ENCODE measurements around the gene UBE2O. TPM values are rescaled to one million over a fixed set of nuclear protein-coding genes. Genes with fewer than 3 reads are reported as not detected.

UBE2O gene
- total RNA-seq (2022; extraction: Qiagen RNA extraction; ENCODE audit: low read depth), result 33.3 to 38.6 TPM (median 37.6 TPM) in 5 replicates

DNA sequence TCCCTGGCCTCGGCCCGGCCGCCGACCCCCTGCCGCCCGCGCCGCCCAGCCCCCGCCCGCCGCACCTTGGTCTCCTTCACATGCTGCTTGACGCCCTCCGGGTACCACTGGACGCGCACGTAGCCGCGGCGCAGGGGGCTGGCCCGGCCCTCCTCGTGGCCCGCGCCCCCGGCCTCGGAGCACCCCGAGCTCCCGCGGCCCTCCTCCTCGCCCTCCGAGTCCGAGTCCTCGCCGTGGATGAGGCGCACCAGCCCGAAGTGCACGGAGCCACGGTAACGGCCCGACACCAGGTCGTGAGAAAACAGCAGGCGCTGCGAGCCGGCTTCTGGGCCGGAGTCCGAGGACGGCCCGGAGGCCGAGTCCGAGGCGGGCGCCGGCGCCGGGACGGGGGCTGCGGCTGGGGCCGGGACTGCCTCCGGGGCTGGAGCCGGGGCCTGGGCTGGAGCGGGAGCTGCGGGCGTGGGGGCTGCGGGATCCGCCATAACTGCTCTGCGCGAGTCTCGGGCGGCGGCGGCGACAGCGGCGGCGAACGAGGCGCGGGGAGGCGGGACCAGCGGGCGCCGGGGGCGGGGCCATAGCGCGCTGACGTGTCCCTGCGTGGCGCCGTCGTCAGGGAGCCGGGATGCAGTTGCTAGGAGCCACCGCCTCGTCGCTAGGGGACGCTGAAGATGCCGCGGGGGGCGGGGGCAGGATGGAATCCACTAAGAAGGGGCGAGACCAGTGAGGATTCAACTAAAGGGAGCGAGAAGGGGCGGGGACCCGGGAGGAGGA is at the start of gene UBE2O:
UBE2O (minus strand) TSS at position 493 of the 771 bp plus-strand sequence; CDS start at position 482, 11 bp downstream.

DNA sequence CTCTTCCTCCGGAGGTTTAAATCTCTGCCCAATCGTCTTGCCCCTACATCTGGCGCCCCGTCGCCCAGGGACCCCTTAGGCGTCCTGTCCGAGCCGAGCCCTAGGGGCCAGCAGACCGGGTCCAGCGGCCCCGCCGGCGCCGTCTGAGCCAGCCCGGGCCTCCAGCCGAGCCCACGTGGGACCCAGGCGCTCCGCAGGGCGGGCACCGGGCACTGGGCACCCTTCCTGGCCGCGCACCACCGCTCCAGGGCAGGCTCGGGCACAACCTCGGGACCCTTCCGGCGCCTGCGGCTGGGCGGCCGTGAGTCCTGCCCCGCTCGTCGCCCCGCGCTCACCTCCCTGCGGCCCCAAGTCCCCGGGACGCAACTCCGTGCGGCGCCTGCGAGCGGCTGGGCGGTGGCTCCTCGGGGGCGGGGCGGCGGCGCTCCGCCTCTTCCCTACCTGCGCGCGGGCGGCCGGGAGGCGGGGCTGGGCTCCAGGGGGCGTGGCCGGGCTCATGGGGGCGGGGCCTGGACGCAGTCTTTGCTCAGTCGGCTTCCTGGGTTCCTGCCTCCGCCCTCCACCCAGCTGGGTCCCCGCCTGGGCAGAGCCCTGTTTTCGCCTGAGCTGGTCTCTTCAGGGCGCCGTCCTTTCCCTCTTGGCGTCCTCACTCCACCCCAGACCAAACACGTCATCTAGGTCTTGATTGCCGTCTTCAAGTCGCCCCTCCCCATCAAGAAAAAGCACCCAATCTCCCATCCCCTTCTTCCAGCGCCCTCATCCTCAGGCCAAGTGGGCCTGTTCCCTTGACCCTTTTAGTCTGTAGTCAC is 48.3 kb upstream of the UBE2O start, which contains the start of gene RHBDF2:
RHBDF2 (minus strand) TSS at position 406 of the 809 bp plus-strand sequence. CDS start 19,899 bp downstream, outside the sequence.

DNA sequence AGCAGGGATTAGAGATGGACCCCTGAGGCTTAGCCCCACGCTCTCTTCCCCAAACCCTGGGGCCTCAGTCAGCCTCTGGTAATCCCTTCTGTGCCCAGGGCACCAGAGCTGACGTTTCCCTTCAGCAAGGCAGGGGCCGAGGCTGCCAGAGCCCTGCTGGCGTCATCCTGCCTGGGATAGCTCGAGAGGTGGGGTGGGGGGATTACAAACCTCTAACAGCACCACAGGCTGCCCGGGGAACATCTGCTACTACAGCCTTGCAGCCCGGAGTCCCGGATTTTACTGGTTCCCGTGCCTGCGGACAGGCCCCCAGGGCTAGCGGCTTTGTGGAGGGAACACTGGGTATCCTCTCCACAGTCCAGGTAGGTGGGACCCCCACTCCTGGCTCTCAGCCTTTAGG is 14.4 kb upstream of the UBE2O start, which contains the start of gene AANAT:
AANAT (plus strand) TSS at position 238 of the 400 bp plus-strand sequence. CDS start 1,144 bp downstream, outside the sequence.

DNA sequence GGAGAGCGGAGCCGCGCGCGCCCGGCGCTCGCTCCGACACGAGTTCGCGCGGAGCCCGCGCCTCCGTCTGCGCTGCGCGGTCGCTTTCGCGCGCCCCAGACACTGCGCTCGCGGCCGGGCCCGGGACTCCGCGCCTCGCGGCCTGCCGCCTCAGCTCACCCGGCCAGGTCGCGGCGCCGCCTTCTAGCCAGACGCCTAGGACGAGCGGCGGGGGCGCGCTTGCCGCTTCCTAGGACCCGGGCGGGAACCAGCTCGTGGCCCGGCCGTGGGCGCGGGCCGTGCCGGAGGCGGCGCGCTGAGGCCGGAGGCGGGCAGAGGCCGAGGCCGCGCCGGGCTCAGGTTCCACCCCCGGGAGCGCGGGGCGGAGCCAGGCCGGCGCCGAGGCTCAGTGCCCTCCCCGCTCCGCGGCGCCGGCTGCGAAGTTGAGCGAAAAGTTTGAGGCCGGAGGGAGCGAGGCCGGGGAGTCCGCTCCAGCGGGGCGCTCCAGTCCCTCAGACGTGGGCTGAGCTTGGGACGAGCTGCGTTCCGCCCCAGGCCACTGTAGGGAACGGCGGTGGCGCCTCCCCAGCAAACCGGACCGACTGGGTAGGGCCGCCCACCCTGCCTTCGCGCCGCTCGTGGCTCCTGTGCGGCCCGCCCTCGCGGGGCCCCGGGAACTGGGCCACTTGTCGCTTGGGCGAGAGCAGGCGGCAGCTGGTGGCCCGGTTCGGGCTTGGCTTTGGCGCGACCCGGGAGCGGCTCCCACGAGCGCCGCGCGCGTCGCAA is 68.5 kb downstream of the UBE2O start, which contains the start of gene SPHK1:
SPHK1 (plus strand) TSS at position 388 of the 765 bp plus-strand sequence. CDS start 1,036 bp downstream, outside the sequence.

DNA sequence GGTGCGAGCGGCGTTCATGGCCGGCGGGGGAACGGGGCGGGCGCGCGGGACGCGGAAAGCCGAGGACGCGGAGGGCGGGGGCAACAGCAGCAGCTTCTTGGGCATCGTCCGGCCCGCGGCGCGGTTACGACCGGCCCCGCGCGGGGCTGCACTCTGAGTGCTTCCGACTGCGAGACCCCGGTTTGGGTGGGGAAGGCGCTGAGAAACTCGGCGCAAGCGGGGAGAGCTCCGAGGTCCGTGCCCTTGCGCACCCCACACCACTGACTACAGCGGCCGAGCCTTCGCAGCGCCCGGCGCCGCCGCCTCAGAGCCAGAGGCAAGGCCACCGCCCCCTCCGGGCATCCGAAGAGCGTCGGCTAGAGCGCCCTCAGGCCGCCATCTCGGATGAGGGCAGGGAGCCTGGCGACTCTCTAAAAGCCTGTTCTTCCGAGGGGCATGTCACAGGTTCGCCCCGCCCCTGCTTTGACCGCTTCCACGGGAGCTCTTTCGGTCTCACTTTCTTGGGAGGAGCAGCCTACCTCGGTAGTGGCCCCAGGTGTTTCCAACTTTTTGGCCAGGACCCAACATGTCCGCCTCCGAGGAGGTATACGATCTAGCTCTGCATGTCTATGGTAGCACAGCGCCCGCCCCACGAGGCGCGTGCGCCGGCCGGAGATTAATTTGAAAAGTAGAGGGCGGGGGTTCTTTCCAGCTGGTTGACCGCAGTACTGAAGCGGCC is 99.2 kb downstream of the UBE2O start, which contains the start of gene PRPSAP1:
PRPSAP1 (minus strand) TSS at position 318 of the 718 bp plus-strand sequence; CDS start at position 105, 213 bp downstream.

Other genes starting within 250 kb of the UBE2O start
- gene RNF157, start 212.7 kb downstream of the UBE2O start, total RNA-seq (2022; extraction: Qiagen RNA extraction; ENCODE audit: low read depth), result 5.7 to 8.7 TPM (median 6.8 TPM) in 5 replicates
- gene UBALD2, start 187.8 kb downstream of the UBE2O start, total RNA-seq (2022; extraction: Qiagen RNA extraction; ENCODE audit: low read depth), result 45.3 to 95.6 TPM (median 71.1 TPM) in 5 replicates
- 0.69 to 1.8 TPM (median 1.0 TPM) in 5 replicates for gene QRICH2, start 144.9 kb downstream of the UBE2O start, total RNA-seq (2022; extraction: Qiagen RNA extraction; ENCODE audit: low read depth)
- 48.3 to 74.6 TPM (median 65.8 TPM) in 5 replicates for gene PRPSAP1, start 99.2 kb downstream of the UBE2O start, total RNA-seq (2022; extraction: Qiagen RNA extraction; ENCODE audit: low read depth)
- gene SPHK1, start 68.5 kb downstream of the UBE2O start, total RNA-seq (2022; extraction: Qiagen RNA extraction; ENCODE audit: low read depth), result 50.8 to 65.0 TPM (median 62.2 TPM) in 5 replicates
- gene AANAT, start 14.5 kb upstream of the UBE2O start, total RNA-seq (2022; extraction: Qiagen RNA extraction; ENCODE audit: low read depth), result 0.21 to 0.41 TPM (median 0.29 TPM) in 4 of 5 replicates, not detected in the other
- gene RHBDF2, start 48.3 kb upstream of the UBE2O start, total RNA-seq (2022; extraction: Qiagen RNA extraction; ENCODE audit: low read depth), result 44.6 to 76.6 TPM (median 66.4 TPM) in 5 replicates
- gene CYGB, start 84.6 kb upstream of the UBE2O start, total RNA-seq (2022; extraction: Qiagen RNA extraction; ENCODE audit: low read depth), result 0.77 to 2.0 TPM (median 1.0 TPM) in 5 replicates
- gene PRCD, start 86.9 kb upstream of the UBE2O start, total RNA-seq (2022; extraction: Qiagen RNA extraction; ENCODE audit: low read depth), result not detected in 5 replicates
- 0.18 to 0.52 TPM (median 0.25 TPM) in 5 replicates for gene ST6GALNAC2, start 132.7 kb upstream of the UBE2O start, total RNA-seq (2022; extraction: Qiagen RNA extraction; ENCODE audit: low read depth)
- gene ST6GALNAC1, start 190.6 kb upstream of the UBE2O start, total RNA-seq (2022; extraction: Qiagen RNA extraction; ENCODE audit: low read depth), result 0.15 to 0.44 TPM (median 0.30 TPM) in 4 of 5 replicates, not detected in the other

All from A549 treated with DMSO at 1 μM for 4 hours (cell line).